CD4-positive, alpha-beta T cell treated with Interleukin-6 for 4 hours (primary cell): Measurements from ENCODE around the gene OR5AN1.
"Not testable (repeated sequence)": the region's sequence is repeated elsewhere in the genome, so short reads cannot be mapped to it uniquely, and the experiment has no call there.

Experiments
- DNase-seq: peaks from one replicate; pipeline ENCODE4 v3.0.0-alpha.2; 2020; ENCODE audit warnings: mixed read lengths

The OR5AN1 gene

GRCh38 chr11:59358595-59358994 is at the start of gene OR5AN1:
TSS of gene OR5AN1 (plus strand) at chr11:59358895. CDS start at chr11:59364459, 5,564 bp downstream.
- DNase-seq: no peak

DNA sequence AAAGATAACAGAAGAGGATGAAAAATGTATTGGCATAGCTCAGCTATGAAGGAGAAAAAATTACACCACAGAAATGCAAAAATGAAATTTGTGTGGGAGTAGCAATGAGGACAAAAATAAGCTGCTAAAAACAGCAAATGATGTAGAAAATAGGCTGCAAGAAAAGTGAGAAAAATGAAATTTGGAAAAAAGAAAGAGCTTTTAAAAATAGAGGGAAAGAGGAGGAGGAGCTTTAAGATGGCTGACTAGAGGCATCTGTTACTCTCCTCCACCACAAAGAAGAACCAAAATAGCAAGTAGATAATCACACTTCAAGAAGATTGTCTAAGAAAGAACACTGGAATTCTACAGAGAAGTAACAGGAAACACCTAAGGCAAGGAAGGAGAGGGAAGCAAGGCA is 23.7 kb upstream of the OR5AN1 start:
- no peak for DNase-seq

- no peak for DNase-seq
Observed at GRCh38 chr11:59336176-59336575, 22.5 kb upstream of the OR5AN1 start.

GRCh38 chr11:59336931-59337330 is 21.8 kb upstream of the OR5AN1 start:
- DNase-seq: no peak

DNA sequence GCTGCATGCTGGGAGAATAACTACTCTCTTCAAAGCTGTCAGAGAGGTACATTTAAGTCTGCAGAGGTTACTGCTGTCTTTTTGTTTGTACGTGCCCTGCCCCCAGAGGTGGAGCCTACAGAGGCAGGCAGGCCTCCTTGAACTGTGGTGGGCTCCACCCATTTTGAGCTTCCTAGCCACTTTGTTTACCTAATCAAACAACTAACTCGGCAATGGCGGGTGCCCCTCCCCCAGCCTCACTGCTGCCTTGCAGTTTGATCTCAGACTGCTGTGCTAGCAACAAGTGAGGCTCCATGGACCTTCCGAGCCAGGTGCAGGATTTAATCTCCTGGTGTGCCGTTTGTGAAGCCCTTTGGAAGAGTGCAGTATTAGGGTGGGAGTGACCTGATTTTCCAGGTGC is 9.0 kb upstream of the OR5AN1 start:
- DNase-seq: not testable (repeated sequence)

GRCh38 chr11:59355226-59355625 is 3.5 kb upstream of the OR5AN1 start:
- no peak for DNase-seq

DNA sequence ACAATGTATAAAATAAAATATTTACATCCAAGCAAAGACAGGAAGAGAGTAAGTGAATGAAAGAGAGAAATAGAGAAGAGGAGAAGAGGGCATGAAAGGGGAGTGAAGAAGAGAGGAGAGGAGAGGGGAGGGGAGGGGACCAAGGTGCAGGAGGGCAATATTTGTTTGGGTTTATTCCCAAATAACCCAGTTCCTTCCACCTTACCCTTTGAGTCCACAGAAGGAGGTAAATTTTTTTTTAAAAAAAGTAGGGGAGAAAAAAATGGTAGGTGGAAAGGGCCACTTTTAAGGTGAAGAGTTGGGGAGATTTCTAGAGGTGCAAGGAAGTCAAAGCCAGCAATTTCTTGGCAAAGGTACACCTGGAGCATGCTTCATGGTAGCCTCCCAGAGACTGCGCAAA is 2.1 kb upstream of the OR5AN1 start:
- no peak for DNase-seq

- no peak for DNase-seq
Observed at GRCh38 chr11:59358020-59358419, 675 bp upstream of the OR5AN1 start.

GRCh38 chr11:59365232-59366018 is 6.7 kb downstream of the OR5AN1 start:
- DNase-seq: no peak

DNA sequence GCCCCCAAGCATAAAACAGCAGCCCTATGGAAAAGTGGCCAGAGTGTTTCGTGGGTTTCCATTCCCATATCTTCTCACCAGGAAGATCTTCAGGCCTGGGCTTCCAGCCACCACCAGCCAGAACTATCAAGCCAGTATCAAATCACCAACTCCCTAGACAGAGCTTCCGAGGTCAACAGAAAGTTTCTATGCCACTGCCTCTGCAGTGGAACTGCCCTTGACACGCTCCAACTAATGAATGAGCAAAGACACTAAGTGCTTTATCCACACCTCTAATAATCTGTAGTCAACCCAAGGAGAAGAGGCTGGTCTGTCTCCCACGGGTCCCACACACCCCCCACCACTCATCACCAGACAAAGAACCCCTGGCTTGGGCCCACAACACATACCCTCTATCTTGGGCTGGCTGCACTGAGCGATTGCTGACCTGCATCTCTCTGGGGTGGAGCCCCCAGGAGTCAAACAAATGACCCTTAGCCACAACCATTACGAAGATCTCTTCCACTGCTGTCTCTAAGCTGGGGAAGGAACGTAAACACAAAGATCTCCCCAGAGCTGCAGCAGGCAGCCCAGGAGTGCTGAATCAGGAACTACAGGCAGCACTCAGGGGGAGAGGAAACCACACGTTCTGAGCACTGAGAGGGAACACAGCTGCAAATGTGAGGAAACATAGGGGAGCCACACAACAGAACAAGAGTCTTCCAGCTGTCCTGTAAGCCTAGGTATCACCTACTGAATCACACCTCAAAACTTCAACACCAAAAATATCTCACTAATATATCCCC is 9.7 kb downstream of the OR5AN1 start:
- no peak for DNase-seq

- not testable (repeated sequence) for DNase-seq
Observed at GRCh38 chr11:59372324-59372723, 13.6 kb downstream of the OR5AN1 start.

GRCh38 chr11:59380263-59381059 is 21.8 kb downstream of the OR5AN1 start:
- no peak for DNase-seq

DNA sequence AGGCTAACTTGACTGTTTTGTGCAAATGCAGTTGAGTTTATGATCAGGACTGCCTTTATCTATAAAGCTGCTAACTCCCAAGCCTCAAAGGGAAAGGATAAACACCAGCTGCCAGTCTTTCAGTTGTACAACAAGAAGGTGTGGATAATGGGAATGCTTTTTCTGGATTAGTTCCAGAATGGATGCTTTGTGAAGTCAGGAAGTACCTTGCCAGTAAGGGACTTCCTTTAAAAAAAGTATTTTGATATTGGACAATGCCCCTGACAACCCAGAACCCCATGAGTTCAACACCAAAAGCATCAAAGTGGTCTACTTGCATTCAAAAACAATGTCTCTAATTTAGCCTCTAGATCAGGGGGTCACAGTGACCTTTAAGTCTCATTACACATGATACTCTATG is 35.5 kb downstream of the OR5AN1 start:
- DNase-seq: no peak

- no peak for DNase-seq
Observed at GRCh38 chr11:59400461-59401261, 42.0 kb downstream of the OR5AN1 start.

DNA sequence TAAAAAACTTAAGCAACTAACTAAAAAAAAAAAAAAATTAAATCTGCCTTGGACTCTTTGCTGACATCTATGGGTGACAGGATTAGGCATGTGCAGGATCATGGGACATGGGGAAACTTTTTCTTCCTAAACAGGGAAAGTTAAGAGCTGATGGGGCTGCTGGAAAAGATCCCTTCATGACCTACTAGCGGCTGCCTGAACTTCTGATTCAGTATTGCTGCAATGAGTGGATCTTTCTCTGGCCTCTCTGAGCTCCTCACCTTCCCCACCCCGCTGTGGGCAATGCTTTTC is 42.5 kb downstream of the OR5AN1 start:
- no peak for DNase-seq

DNA sequence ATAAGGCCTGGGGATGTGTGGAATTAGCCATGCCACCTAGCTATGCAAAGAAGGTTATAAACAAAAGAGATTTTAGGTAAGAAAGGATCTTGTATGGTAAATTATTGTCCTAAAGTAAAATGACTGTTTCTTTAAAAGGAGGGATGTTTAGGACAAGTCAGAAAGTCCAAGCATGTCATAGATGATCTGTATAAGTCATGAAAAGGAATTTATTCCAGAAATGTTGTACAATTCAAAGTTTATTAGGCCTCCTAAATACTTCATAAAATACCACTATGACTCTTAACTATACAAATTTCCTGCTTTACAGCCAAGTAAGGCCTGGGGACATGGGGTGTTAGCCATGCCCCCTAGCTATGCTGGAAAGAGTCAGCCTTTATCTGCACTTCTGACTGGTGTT is 44.9 kb downstream of the OR5AN1 start:
- no peak for DNase-seq

- no peak for DNase-seq
Observed at GRCh38 chr11:59413646-59414045, 55.0 kb downstream of the OR5AN1 start.

DNA sequence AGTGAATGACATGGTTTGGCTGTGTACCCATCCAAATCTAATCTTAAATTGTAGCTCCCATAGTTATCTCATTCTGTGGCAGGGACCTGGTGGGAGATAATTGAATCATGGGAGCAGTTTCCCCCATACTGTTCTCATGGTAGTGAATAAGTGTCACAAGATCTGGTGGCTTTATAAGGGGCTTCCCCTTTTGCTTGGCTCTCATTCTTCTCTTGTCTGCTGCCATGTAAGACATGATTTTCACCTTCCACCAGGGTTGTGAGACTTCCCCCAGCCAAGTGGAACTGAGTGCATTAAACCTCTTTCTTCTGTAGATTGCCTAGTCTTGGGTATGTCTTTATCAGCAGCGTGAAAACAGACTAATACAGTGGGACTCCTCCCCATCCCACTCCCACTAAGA is 56.4 kb downstream of the OR5AN1 start:
- no peak for DNase-seq

- DNase-seq: no peak
Observed at GRCh38 chr11:59416613-59417012, 57.9 kb downstream of the OR5AN1 start.

DNA sequence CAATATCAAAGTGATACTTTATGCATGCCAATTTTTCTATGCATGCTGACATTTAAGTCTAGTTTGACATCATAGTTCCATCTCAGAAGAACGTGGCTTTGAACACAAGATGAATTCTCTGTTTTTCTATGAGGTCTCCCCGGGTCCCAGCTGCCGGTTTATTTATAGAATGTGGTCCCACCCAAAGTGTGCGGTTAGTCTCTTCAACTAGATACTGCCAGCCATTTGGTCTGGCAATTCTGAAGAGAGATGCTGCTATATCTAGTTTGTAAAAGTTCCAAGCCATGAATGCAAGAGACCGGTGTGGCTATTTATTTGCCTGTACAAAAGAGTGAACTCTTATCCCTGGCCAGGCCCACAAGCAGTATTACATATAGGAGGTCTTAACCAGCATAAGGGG is 58.3 kb downstream of the OR5AN1 start:
- no peak for DNase-seq

- no peak for DNase-seq
Observed at GRCh38 chr11:59418156-59418555, 59.5 kb downstream of the OR5AN1 start.
